H9 (cell line): ENCODE data around the gene TLE4. TPM values are rescaled to one million over a fixed set of nuclear protein-coding genes. Genes with fewer than 3 reads are reported as not detected.

Experiments
- DNase-seq: peaks from one replicate; pipeline ENCODE4 v3.0.0-alpha.2; 2017
- H2AFZ ChIP-seq: one replicate; pipeline ENCODE4 v1.6.1; 2013; ENCODE audit warnings: mild to moderate bottlenecking, low read length, control low read depth, moderate library complexity
- H2AK5ac ChIP-seq: 2 replicates; pipeline ENCODE4 v1.6.1; 2013; ENCODE audit warnings: low read length, control low read depth, mixed read lengths; ENCODE audit not compliant: insufficient read length
- H2BK120ac ChIP-seq: one replicate; pipeline ENCODE4 v1.6.1; 2013; ENCODE audit warnings: low read depth, mild to moderate bottlenecking, low read length, control low read depth, inconsistent platforms; ENCODE audit not compliant: poor library complexity, severe bottlenecking
- H2BK12ac ChIP-seq: 2 replicates; pipeline ENCODE4 v1.6.1; 2013; ENCODE audit warnings: low read length, control low read depth, mixed read lengths, low read depth; ENCODE audit not compliant: insufficient read length
- H2BK15ac ChIP-seq: 2 replicates; pipeline ENCODE4 v1.6.1; 2013; ENCODE audit warnings: low read depth, low read length, control low read depth
- H2BK20ac ChIP-seq: one replicate; pipeline ENCODE4 v1.6.1; 2013; ENCODE audit warnings: low read depth, mild to moderate bottlenecking, low read length, control low read depth, inconsistent platforms; ENCODE audit not compliant: poor library complexity, severe bottlenecking
- H2BK5ac ChIP-seq: 2 replicates; pipeline ENCODE4 v1.6.1; 2013; ENCODE audit warnings: low read length, control low read depth, mixed read lengths; ENCODE audit not compliant: insufficient read length
- H3K14ac ChIP-seq: 2 replicates; pipeline ENCODE4 v1.6.1; 2013; ENCODE audit warnings: low read length, control low read depth; ENCODE audit not compliant: insufficient read depth
- H3K18ac ChIP-seq: 2 replicates; pipeline ENCODE4 v1.6.1; 2013; ENCODE audit warnings: low read depth, mild to moderate bottlenecking, mixed read lengths, low read length, control low read depth; ENCODE audit not compliant: insufficient read length
- H3K23ac ChIP-seq: 2 replicates; pipeline ENCODE4 v1.6.1; 2013; ENCODE audit warnings: low read length, control low read depth, mixed read lengths, low read depth; ENCODE audit not compliant: insufficient read length
- H3K23me2 ChIP-seq: 2 replicates; pipeline ENCODE4 v1.6.1; 2013; ENCODE audit warnings: low read depth, mild to moderate bottlenecking, mixed read lengths, low read length, control low read depth; ENCODE audit not compliant: insufficient read length, poor library complexity, severe bottlenecking
- H3K27ac ChIP-seq: 2 replicates; pipeline ENCODE4 v1.5.1; 2013; ENCODE audit warnings: low read length, control low read depth, mixed read lengths, low read depth; ENCODE audit not compliant: insufficient read length
- H3K27me3 ChIP-seq: 2 replicates; pipeline ENCODE4 v1.6.1; 2013; ENCODE audit warnings: low read length, control low read depth, inconsistent platforms; ENCODE audit not compliant: insufficient read depth
- H3K4ac ChIP-seq: 2 replicates; pipeline ENCODE4 v1.6.1; 2013; ENCODE audit warnings: low read depth, mild to moderate bottlenecking, control low read depth, inconsistent platforms, low read length, moderate library complexity
- H3K4me1 ChIP-seq: 2 replicates; pipeline ENCODE4 v1.6.1; 2013; ENCODE audit warnings: low read length, control low read depth, inconsistent platforms; ENCODE audit not compliant: insufficient read depth
- H3K4me2 ChIP-seq: 2 replicates; pipeline ENCODE4 v1.6.1; 2013; ENCODE audit warnings: low read length, control low read depth, mixed read lengths; ENCODE audit not compliant: insufficient read length, insufficient read depth
- H3K56ac ChIP-seq: 2 replicates; pipeline ENCODE4 v1.6.1; 2013; ENCODE audit warnings: low read depth, mild to moderate bottlenecking, mixed read lengths, low read length, control low read depth; ENCODE audit not compliant: insufficient read length
- H3K79me1 ChIP-seq: 2 replicates; pipeline ENCODE4 v1.6.1; 2013; ENCODE audit warnings: low read depth, mild to moderate bottlenecking, moderate library complexity, low read length, control low read depth, inconsistent platforms; ENCODE audit not compliant: insufficient read depth, poor library complexity, severe bottlenecking
- H3K79me2 ChIP-seq: 2 replicates; pipeline ENCODE4 v1.6.1; 2013; ENCODE audit warnings: low read length, control low read depth, inconsistent platforms; ENCODE audit not compliant: insufficient read depth
- H3K9ac ChIP-seq: 2 replicates; pipeline ENCODE4 v1.6.1; 2013; ENCODE audit warnings: low read length, control low read depth, mixed read lengths; ENCODE audit not compliant: insufficient read length; ENCODE audit errors: extremely low read depth
- H3K9me3 ChIP-seq: one replicate; pipeline ENCODE4 v1.6.1; 2013; ENCODE audit warnings: low read depth, low read length, inconsistent platforms; ENCODE audit not compliant: control insufficient read depth
- H3T11ph ChIP-seq: one replicate; pipeline ENCODE4 v1.6.1; 2013; ENCODE audit warnings: mild to moderate bottlenecking, low read length, control low read depth, inconsistent platforms
- H4K20me1 ChIP-seq: one replicate; pipeline ENCODE4 v1.6.1; 2013; ENCODE audit not compliant: control insufficient read depth, insufficient read length, insufficient read depth
- H4K5ac ChIP-seq: 2 replicates; pipeline ENCODE4 v1.6.1; 2013; ENCODE audit warnings: low read depth, mild to moderate bottlenecking, mixed read lengths, low read length, control low read depth; ENCODE audit not compliant: insufficient read length
- H4K8ac ChIP-seq: replicated peaks from 2 replicates; pipeline ENCODE4 v1.6.1; 2013; ENCODE audit warnings: low read length, control low read depth, mixed read lengths, low read depth; ENCODE audit not compliant: insufficient read length
- H4K91ac ChIP-seq: 2 replicates; pipeline ENCODE4 v1.6.1; 2013; ENCODE audit warnings: low read depth, mild to moderate bottlenecking, moderate library complexity, mixed read lengths, low read length, control low read depth; ENCODE audit not compliant: insufficient read length
- H3K27ac Mint-ChIP-seq, 3 experiments: 2 replicates in 2 of 3; 3 replicates in 1 of 3; pipeline ENCODE4 v1.8.0; 2020 to 2021; ENCODE audit warnings: mixed read lengths in 3 of 3, mild to moderate bottlenecking in 1 of 3, moderate library complexity in 1 of 3
- H3K27me3 Mint-ChIP-seq: 2 replicates; pipeline ENCODE4 v1.8.0; 2021; ENCODE audit warnings: low read depth, mild to moderate bottlenecking, moderate library complexity, mixed read lengths
- H3K36me3 Mint-ChIP-seq, 3 experiments: 2 replicates in 2 of 3; 3 replicates in 1 of 3; pipeline ENCODE4 v1.8.0; 2020 to 2021; ENCODE audit warnings: low read depth in 3 of 3, mixed read lengths in 3 of 3; ENCODE audit not compliant: insufficient read depth in 1 of 3
- H3K4me1 Mint-ChIP-seq, 2 experiments: 2 replicates each; pipeline ENCODE4 v1.8.0; 2020; ENCODE audit warnings: mixed read lengths in 2 of 2
- H3K4me3 Mint-ChIP-seq, 2 experiments: 2 replicates in 1 of 2; 3 replicates in 1 of 2; pipeline ENCODE4 v1.8.0; 2020 to 2021; ENCODE audit warnings: mild to moderate bottlenecking in 2 of 2, mixed read lengths in 2 of 2, moderate library complexity in 1 of 2
- H3K9me3 Mint-ChIP-seq, 2 experiments: 2 replicates in 1 of 2; 3 replicates in 1 of 2; pipeline ENCODE4 v1.8.0; 2020; ENCODE audit warnings: mild to moderate bottlenecking in 2 of 2, mixed read lengths in 2 of 2, moderate library complexity in 1 of 2
- WGBS: extraction: QIAGEN DNeasy Blood & Tissue Kit; methylation state at CpG from one replicate; pipeline ENCODE4 v1.1.7; 2013; ENCODE audit warnings: missing lambda C conversion rate, low lambda C conversion rate, mixed read lengths; ENCODE audit not compliant: insufficient read length; ENCODE audit errors: extremely low coverage; 5-methylcytosine and 5-hydroxymethylcytosine counted together
- total RNA-seq: library from RNA; stranded (reverse); gene quantifications from 2 replicates; pipeline ENCODE4 v1.2.1, GENCODE V29; 2021
- TF ChIP-seq, protein P1 (sequence below): fragments of 200-600 bp; sonication (generic); conservative IDR thresholded peaks from 3 replicates; pipeline ENCODE4 v1.8.0; 2021; ENCODE audit warnings: antibody characterized with exemption, mild to moderate bottlenecking

Gene TLE4
- total RNA-seq, 1 experiment from 2014 or later: 35.1 TPM

DNA sequence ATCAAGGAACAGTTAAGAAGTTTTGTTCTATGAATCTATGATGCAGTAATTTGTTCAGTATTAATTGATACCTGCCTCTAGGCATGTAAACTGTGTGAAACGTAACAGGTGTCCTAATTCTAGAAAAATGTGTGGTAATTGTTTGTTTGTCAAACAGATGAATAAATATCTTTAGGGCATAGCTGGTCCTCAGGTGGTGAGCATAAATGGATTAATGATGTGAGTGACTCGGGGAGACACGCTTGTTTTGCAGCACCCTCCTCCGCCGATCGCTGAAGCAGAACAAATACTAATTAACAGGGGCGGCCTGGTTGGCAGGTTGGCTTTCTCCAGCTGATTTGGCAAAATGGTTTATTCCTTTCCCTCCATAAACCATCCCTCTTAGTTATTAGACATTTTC, 88.8 kb downstream of the TLE4 start:
- WGBS: no CpG with 5 or more reads among the region's 7 CpGs
- Histone ChIP-seq H3K56ac (no peak overlapping the region), H4K91ac (no peak overlapping the region), H3K23me2 (no peaks in the 10 kb centered on the region), H3K79me1 (no peaks in the 10 kb centered on the region), H2BK12ac (no peak overlapping the region), H3K18ac (no peak overlapping the region), H3K4ac (no peak overlapping the region), H2AFZ (no peak overlapping the region), H3K14ac (no peak overlapping the region), H2BK120ac (no peak overlapping the region), H2AK5ac (no peak overlapping the region), H3K27me3 (no peaks in the 10 kb centered on the region), H3K4me1 (peaks cover 17% of the 10 kb centered on the region), H3K23ac (no peak overlapping the region), H3K9ac (no peak overlapping the region), H4K20me1 (no peaks in the 10 kb centered on the region), H3K27ac (no peak overlapping the region), H2BK20ac (no peak overlapping the region), H4K8ac (no peak overlapping the region), H2BK5ac (no peak overlapping the region), H3K9me3 (no peaks in the 10 kb centered on the region), H3T11ph (no peak overlapping the region), H3K4me2 (no peak overlapping the region), H4K5ac (no peak overlapping the region), H3K79me2 (no peaks in the 10 kb centered on the region), H2BK15ac (no peak overlapping the region)
- TF ChIP-seq, protein P1, sequence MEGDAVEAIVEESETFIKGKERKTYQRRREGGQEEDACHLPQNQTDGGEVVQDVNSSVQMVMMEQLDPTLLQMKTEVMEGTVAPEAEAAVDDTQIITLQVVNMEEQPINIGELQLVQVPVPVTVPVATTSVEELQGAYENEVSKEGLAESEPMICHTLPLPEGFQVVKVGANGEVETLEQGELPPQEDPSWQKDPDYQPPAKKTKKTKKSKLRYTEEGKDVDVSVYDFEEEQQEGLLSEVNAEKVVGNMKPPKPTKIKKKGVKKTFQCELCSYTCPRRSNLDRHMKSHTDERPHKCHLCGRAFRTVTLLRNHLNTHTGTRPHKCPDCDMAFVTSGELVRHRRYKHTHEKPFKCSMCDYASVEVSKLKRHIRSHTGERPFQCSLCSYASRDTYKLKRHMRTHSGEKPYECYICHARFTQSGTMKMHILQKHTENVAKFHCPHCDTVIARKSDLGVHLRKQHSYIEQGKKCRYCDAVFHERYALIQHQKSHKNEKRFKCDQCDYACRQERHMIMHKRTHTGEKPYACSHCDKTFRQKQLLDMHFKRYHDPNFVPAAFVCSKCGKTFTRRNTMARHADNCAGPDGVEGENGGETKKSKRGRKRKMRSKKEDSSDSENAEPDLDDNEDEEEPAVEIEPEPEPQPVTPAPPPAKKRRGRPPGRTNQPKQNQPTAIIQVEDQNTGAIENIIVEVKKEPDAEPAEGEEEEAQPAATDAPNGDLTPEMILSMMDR: no peak
- Mint-ChIP-seq H3K9me3 (no peaks in the 10 kb centered on the region), H3K36me3 (peaks cover 0 to 13% (median 6%) of the 10 kb centered on the region in 3 experiments; a peak in 4 of 7 replicates), H3K4me1 (peaks cover 45 to 53% of the 10 kb centered on the region in 2 experiments), H3K27me3 (no peaks in the 10 kb centered on the region), H3K4me3 (no peak overlapping the region), H3K27ac (peak overlapping the region in 2 of 3 experiments; percentile 35 to 63; a peak in 3 of 7 replicates)
- no peak for DNase-seq
